NCI-H2171 (cell line): ENCODE data around the gene MACROD2.
"Not testable (repeated sequence)": the region's sequence is repeated elsewhere in the genome, so short reads cannot be mapped to it uniquely, and the experiment has no call there.

Experiments used
- DNase-seq: peaks from one replicate; lab custom pipeline; 2025; lab: John Stamatoyannopoulos, UW

Gene MACROD2

GRCh38 chr20:14193443-14193842, 198.1 kb downstream of the MACROD2 start:
- DNase-seq = no peak

DNA sequence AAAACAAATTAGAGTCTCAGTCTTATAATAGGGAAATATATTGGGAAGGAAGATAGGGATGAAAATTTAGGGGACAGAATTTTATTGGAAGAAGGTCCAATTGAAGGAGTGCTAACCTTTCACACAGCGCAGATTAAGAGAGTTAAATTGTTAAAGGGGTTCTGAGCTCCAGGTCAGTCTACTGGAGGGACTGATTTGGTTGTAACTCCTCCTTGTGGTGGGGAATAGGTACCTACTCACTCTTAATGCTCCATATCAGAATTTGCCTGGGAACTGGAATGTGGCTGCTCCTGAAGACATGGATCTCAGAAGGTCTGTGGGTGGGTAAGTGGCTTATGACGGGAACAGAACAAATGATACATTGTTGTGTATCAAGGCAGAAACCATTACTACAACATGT, 198.6 kb downstream of the MACROD2 start:
- DNase-seq = no peak

GRCh38 chr20:14197097-14197496, 201.8 kb downstream of the MACROD2 start:
- DNase-seq = no peak

DNA sequence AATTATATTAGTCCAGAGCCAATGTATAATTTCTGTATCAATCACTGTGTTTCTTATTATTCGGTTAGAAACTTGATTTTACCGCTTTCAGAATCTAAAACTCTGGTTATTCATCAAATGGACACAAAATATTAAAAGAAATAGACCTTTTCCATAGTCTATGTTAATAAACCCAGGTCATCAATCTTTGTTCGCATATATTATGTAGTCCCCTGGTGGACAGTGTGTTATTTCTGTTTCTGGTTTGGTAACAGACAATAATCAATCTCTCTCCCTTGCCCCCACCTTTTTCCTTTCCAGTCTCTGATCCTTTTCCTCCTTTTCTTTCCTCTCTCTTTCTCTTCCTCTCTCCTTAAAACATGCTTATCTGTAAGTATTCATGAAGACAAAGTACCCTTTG, 203.1 kb downstream of the MACROD2 start:
- no peak for DNase-seq

DNA sequence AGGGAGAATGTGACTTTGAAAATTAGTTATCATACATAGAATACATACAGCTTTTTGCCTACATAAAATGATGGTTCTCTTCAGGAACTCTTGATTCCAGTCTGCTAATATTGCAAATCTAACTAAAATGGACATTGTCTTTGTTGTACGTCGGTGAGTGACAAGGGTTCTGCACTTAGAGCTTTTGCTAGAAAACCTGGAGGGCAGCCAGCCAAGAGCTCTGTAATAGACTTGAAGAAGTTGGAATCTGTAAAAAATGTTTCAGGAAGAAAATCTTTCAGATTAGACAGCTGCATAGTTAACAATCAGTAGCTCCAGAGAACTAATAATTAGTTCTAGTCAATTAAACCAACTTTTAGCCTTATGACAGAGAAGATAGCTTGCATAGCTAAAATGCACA, 203.8 kb downstream of the MACROD2 start:
- DNase-seq = no peak

GRCh38 chr20:14203657-14204056, 208.3 kb downstream of the MACROD2 start:
- DNase-seq = no peak

GRCh38 chr20:14207591-14207990, 212.3 kb downstream of the MACROD2 start:
- no peak for DNase-seq

GRCh38 chr20:14208956-14209355, 213.6 kb downstream of the MACROD2 start:
- DNase-seq = no peak

- no peak for DNase-seq
These were observed 214.8 kb downstream of the MACROD2 start for GRCh38 chr20:14210146-14210545.

GRCh38 chr20:14214046-14214445, 218.7 kb downstream of the MACROD2 start:
- DNase-seq = no peak

DNA sequence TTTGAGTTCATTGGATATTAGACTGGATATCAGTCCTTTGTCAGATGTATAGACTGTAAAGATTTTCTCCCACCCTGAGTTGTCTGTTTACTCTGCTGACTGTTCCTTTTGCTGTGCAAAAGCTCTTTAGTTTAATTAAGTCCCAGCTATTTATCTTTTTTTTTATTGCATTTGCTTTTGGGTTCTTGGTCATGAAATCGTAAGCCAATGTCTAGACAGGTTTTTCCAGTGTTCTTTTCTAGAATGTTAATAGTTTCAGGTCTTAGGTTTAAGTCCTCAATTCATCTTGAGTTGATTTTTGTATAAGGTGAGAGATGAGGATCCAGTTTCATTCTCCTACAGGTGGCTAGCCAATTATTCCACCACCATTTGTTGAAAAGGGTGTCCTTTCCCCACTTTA, 220.6 kb downstream of the MACROD2 start:
- DNase-seq = not testable (repeated sequence)

DNA sequence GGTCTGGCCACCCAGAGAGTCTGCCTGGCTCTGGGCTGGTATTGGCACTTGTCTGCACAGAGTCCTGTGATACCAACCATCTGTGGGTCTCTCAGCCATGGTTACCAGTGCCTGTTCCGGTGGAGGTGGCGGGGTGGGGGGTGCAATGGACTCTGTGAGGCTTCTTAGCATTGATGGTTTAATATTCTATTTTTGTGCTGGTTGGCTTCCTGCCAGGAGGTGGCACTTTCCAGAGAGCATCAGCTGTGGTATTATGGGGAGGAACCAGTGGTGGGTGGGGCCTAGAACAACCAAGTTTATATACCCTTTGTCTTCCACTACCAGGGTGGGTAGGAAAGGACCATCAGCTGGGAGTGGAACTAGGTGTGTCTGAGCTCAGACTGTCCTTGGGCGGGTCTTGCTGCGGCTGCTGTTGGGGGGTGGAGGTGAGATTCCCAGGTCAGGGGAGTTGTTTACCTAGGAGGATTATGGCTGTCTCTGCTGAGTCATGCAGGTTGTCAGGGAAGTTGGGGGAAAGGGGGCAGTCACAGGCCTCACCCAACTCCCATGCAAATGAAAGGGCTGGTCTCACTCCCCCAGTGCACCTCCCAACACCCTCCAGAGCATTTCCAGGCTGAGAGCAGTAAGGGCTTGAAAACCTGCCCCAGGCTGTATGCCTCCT, 224.6 kb downstream of the MACROD2 start:
- no peak for DNase-seq

DNA sequence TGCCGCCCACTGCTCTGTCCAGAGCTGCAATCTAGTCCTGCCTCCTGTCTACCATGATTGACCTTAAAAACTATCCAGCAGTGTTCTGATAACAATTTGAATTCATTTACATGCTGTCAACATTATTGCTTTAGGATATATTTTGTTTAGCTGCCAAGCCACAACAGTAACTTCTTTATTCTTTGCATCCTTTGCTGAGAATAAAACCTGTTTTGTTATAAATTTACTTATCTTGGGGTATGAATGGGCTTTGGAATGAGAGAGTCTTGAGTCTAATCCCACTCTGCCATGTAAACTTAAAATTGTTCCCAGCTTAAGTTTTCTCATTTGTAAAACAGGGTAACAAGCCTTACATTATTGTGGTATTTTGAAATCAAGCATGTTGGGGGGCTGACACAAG, 225.7 kb downstream of the MACROD2 start:
- no peak for DNase-seq

- DNase-seq = no peak
These were observed 228.5 kb downstream of the MACROD2 start for GRCh38 chr20:14223806-14224205.

DNA sequence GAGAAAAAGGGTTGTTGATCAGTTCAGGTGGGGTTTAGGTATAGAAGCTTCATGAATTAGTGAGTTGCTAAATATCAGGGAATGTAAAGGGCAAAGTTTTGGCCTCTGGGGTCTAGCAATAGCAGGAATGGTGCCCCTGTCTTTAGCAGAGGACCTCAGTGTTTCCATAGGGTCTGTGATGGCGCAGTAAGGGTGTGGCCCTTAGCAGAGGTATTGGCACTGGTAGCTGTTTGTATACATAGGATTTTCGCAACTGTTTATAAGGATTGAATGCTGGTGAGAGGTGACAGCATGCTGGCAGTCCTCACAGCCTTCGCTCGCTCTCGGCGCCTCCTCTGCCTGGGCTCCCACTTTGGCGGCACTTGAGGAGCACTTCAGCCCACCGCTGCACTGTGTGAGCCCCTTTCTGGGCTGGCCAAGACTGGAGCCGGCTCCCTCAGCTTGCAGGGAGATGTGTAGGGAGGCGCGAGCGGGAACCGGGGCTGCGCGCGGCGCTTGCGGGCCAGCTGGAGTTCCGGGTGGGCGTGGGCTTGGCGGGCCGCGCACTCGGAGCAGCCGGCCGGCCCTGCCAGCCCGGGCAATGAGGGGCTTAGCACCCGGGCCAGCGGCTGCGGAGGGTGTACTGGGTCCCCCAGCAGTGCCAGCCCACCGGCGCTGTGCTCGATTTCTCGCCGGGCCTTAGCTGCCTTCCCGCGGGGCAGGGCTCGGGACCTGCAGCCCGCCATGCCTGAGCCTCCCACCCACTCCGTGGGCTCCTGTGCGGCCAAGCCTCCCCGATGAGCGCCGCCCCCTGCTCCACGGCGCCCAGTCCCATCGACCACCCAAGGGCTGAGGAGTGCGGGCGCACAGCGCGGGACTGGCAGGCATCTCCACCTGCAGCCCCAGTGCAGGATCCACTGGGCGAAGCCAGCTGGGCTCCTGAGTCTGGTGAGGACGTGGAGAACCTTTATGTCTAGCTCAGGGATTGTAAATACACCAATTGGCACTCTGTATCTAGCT, 231.0 kb downstream of the MACROD2 start:
- not testable (repeated sequence) for DNase-seq

DNA sequence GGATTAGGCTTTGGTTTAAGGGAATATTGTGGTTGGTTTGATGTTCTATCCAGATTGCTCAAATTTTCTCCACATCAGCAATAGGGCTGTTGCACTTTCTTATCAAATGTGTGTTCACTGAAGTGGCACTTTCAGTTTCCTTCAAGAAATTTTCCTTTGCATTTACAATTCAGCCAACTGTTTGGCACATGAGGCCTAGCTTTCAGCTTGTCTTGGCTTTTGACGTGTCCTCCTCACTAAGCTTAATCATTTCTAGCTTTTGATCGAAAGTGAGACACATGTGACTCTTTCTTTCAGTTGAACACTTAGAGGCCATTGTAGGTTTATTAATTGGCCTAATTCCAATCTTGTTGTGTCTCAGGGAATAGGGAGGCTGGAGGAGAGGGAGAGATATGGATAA, 237.3 kb downstream of the MACROD2 start:
- DNase-seq = no peak

DNA sequence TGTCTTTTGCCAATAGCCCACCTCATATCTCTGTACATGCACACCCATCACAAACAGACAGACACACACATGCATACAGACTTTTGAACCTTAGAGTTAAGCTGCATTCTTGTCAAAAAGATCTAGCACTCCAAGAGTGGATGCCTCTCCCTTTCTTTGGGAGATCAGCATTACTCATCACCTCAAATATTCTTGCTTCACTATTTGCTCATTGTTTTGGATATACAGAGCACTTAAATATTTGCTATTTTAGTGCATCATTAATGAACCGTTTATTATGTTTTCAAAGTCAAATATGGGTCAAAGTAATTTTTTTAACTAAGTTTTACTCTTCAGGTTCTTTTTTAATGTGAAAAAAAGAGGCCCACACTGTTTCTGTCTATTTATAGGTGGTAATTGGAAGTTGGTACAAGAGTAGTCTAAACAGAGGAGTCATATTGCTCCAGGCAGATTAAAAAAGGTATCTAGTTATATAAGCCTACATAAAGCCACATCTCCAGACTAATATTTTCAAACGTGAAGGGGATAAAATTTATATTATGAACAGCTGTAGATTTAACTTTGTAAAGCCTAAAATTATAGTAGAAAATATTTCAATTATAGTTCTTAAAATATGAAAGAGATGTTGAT, 239.5 kb downstream of the MACROD2 start:
- no peak for DNase-seq

- peak; percentile 18 for DNase-seq
These were observed 240.0 kb downstream of the MACROD2 start for GRCh38 chr20:14235355-14235754.

GRCh38 chr20:14245368-14245970, 250.2 kb downstream of the MACROD2 start:
- no peak for DNase-seq

- no peak for DNase-seq
These were observed 264.4 kb downstream of the MACROD2 start for GRCh38 chr20:14259689-14260088.

GRCh38 chr20:14260367-14260766, 265.1 kb downstream of the MACROD2 start:
- no peak for DNase-seq

GRCh38 chr20:14264869-14265268, 269.6 kb downstream of the MACROD2 start:
- DNase-seq = no peak
